Karpas-422 (cell line): Measurements from ENCODE around the gene NEUROG2. TPM values are rescaled to one million over a fixed set of nuclear protein-coding genes. Genes with fewer than 3 reads are reported as not detected.

Source experiments
- DNase-seq: peaks from one replicate; pipeline ENCODE4 v3.0.0-alpha.2; 2015
- H2AFZ ChIP-seq: fragments of 200-600 bp; sonication (generic); 2 replicates; pipeline ENCODE4 v1.6.1; 2014; ENCODE audit warnings: antibody characterized with exemption, low read length, mixed read lengths
- H3K27ac ChIP-seq: fragments of 200-600 bp; sonication (generic); 2 replicates; pipeline ENCODE4 v1.5.1; 2014; ENCODE audit warnings: mild to moderate bottlenecking, low read length, moderate library complexity
- H3K27me3 ChIP-seq: fragments of 200-600 bp; sonication (generic); 2 replicates; pipeline ENCODE4 v1.6.1; 2014; ENCODE audit warnings: low read length, mixed read lengths
- H3K36me3 ChIP-seq: fragments of 200-600 bp; sonication (generic); 2 replicates; pipeline ENCODE4 v1.6.1; 2014; ENCODE audit warnings: low read length, mixed read lengths; ENCODE audit not compliant: insufficient read depth
- H3K4me1 ChIP-seq: fragments of 200-600 bp; sonication (generic); 2 replicates; pipeline ENCODE4 v1.6.1; 2014; ENCODE audit warnings: mild to moderate bottlenecking, low read length, mixed read lengths
- H3K4me2 ChIP-seq: fragments of 200-600 bp; sonication (generic); 2 replicates; pipeline ENCODE4 v1.6.1; 2014; ENCODE audit warnings: low read length, low read depth, mild to moderate bottlenecking; ENCODE audit not compliant: poor library complexity, severe bottlenecking
- H3K4me3 ChIP-seq: fragments of 200-600 bp; sonication (generic); 2 replicates; pipeline ENCODE4 v1.5.1; 2014; ENCODE audit warnings: mild to moderate bottlenecking, antibody characterized with exemption, low read length, mixed read lengths
- H3K79me2 ChIP-seq: fragments of 200-600 bp; sonication (generic); 2 replicates; pipeline ENCODE4 v1.6.1; 2014; ENCODE audit warnings: mild to moderate bottlenecking, low read length, mixed read lengths
- H3K9ac ChIP-seq: fragments of 200-600 bp; sonication (generic); 2 replicates; pipeline ENCODE4 v1.6.0; 2014; ENCODE audit warnings: low read length
- H3K9me2 ChIP-seq: fragments of 200-600 bp; sonication (generic), shearing (Covaris generic); replicated peaks from 2 replicates; pipeline ENCODE4 v1.6.0; 2014; ENCODE audit warnings: mild to moderate bottlenecking, low read length, moderate library complexity; ENCODE audit not compliant: insufficient read depth
- H3K9me3 ChIP-seq: fragments of 300-700, 200-600 bp; sonication (generic); 2 replicates; pipeline ENCODE4 v1.6.1; 2014; ENCODE audit warnings: low read length, mixed read lengths
- H4K20me1 ChIP-seq: fragments of 200-600 bp; sonication (generic); 2 replicates; pipeline ENCODE4 v1.6.1; 2014; ENCODE audit warnings: mild to moderate bottlenecking, antibody characterized with exemption, low read length, low read depth; ENCODE audit not compliant: insufficient read depth
- total RNA-seq: library from RNA; depleted of rRNA; stranded (reverse); fragments of >200 nt; shearing (Covaris generic); gene quantifications from 2 replicates; pipeline ENCODE4 v1.2.3, GENCODE V29; 2014; ENCODE audit warnings: low replicate concordance

NEUROG2 gene
- total RNA-seq, 1 experiment from 2014 or later, result 5.1 TPM

GRCh38 chr4:112511803-112512118, 4.2 kb downstream of the NEUROG2 start:
- no peak overlapping the region for H3K27ac ChIP-seq
- H3K4me3 ChIP-seq, result no peak overlapping the region
- no peaks in the 10 kb centered on the region for H3K36me3 ChIP-seq
- no peaks in the 10 kb centered on the region for H3K9me2 ChIP-seq
- DNase-seq, result no peak
- H2AFZ ChIP-seq, result no peak overlapping the region
- no peaks in the 10 kb centered on the region for H4K20me1 ChIP-seq
- H3K9ac ChIP-seq, result no peak overlapping the region
- no peaks in the 10 kb centered on the region for H3K79me2 ChIP-seq
- H3K4me1 ChIP-seq, result peaks cover 39% of the 10 kb centered on the region
- H3K4me2 ChIP-seq, result no peak overlapping the region
- H3K27me3 ChIP-seq, result no peaks in the 10 kb centered on the region
- no peaks in the 10 kb centered on the region for H3K9me3 ChIP-seq

DNA sequence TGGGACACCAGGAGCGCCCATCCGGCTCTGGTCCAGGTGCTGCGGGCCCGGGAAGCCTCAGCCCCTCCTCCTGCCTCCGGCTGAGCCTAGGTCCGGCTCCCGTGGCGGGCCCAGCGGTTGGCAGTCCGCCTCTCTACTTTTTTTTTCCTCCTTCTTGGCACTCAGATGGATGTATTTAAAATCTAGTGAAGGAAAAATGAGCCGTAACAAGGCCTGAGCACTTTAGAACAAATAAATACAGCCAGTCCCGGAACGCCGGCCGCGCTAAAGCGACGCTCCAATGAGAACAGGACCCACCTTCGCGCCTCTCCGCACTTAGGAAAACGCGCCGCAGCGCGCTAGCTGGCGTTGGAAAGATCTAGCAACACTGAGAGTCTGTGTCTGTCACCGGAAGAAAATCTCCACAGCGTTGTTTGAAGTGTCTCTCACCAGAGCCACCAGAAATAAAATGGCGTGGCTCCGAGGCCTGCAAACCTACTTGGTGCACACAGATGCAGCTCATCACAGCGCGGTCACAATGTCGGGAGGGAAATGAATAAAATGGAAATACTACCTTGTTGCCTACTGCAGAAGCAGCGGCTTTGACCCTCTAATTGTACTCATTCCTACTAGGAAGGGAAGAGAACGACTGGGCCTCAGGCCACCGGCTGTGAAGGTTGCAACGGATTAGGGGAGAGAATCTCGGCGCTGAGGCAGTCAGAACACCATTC, 4.7 kb downstream of the NEUROG2 start:
- H3K27me3 ChIP-seq, result no peaks in the 10 kb centered on the region
- H3K36me3 ChIP-seq, result no peaks in the 10 kb centered on the region
- H3K79me2 ChIP-seq, result no peaks in the 10 kb centered on the region
- H3K4me2 ChIP-seq, result no peak overlapping the region
- DNase-seq, result no peak
- H2AFZ ChIP-seq, result no peak overlapping the region
- H3K4me1 ChIP-seq, result peaks cover 34% of the 10 kb centered on the region
- no peaks in the 10 kb centered on the region for H3K9me3 ChIP-seq
- no peaks in the 10 kb centered on the region for H3K9me2 ChIP-seq
- H4K20me1 ChIP-seq, result no peaks in the 10 kb centered on the region
- no peak overlapping the region for H3K9ac ChIP-seq
- H3K27ac ChIP-seq, result no peak overlapping the region
- no peak overlapping the region for H3K4me3 ChIP-seq

GRCh38 chr4:112510291-112511092, 5.5 kb downstream of the NEUROG2 start:
- Histone ChIP-seq H3K9me2 (no peaks in the 10 kb centered on the region), H3K9me3 (no peaks in the 10 kb centered on the region), H2AFZ (0 out of 2 replicates have a peak overlapping the region, but pooled peaks have one; percentile 12), H3K27me3 (no peaks in the 10 kb centered on the region), H3K79me2 (no peaks in the 10 kb centered on the region), H3K4me2 (peak overlapping the region; percentile 73), H3K27ac (no peak overlapping the region), H3K4me1 (peaks cover 27% of the 10 kb centered on the region), H4K20me1 (no peaks in the 10 kb centered on the region), H3K9ac (peak overlapping the region; percentile 4; the same call in 1 of the 2 replicates), H3K36me3 (no peaks in the 10 kb centered on the region), H3K4me3 (peak overlapping the region; percentile 53)
- DNase-seq, result no peak

- Histone ChIP-seq H4K20me1 (no peaks in the 10 kb centered on the region), H3K27me3 (no peaks in the 10 kb centered on the region), H3K79me2 (no peaks in the 10 kb centered on the region), H3K9me2 (no peaks in the 10 kb centered on the region), H3K4me1 (peaks cover 22% of the 10 kb centered on the region), H3K27ac (no peak overlapping the region), H2AFZ (no peak overlapping the region), H3K36me3 (no peaks in the 10 kb centered on the region), H3K4me2 (peak overlapping the region; percentile 73), H3K9ac (peak overlapping the region; percentile 43; the same call in 1 of the 2 replicates), H3K9me3 (no peaks in the 10 kb centered on the region), H3K4me3 (peak overlapping the region; percentile 53; the same call in 1 of the 2 replicates)
- peak; percentile 10 for DNase-seq
Measured at GRCh38 chr4:112509243-112510141, 6.5 kb downstream of the NEUROG2 start.

DNA sequence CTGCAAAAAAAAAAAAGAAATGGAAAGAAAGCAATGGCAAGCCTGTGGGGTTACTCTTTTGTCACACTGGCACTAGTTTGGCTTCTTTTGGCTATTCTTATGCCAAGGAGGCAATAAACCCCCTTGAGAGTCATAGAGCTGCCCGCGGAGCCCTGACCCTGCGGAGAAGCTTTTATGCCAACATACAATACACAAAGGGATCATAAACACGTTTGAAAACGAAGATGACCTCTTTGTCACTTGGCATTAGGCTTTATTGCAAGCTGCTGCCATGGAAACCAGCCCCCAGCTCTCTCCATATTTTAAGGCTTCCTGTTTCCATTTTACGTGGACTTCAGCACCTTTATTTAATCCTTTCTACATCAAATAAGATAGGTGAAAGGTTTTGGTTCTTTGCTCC, 7.6 kb downstream of the NEUROG2 start:
- Histone ChIP-seq H3K4me3 (no peak overlapping the region), H3K9ac (no peak overlapping the region), H3K36me3 (no peaks in the 10 kb centered on the region), H2AFZ (no peak overlapping the region), H3K9me3 (no peaks in the 10 kb centered on the region), H3K9me2 (no peaks in the 10 kb centered on the region), H3K79me2 (no peaks in the 10 kb centered on the region), H3K27ac (no peak overlapping the region), H3K4me2 (no peak overlapping the region), H3K4me1 (peaks cover 12% of the 10 kb centered on the region), H4K20me1 (no peaks in the 10 kb centered on the region), H3K27me3 (no peaks in the 10 kb centered on the region)
- DNase-seq, result no peak

DNA sequence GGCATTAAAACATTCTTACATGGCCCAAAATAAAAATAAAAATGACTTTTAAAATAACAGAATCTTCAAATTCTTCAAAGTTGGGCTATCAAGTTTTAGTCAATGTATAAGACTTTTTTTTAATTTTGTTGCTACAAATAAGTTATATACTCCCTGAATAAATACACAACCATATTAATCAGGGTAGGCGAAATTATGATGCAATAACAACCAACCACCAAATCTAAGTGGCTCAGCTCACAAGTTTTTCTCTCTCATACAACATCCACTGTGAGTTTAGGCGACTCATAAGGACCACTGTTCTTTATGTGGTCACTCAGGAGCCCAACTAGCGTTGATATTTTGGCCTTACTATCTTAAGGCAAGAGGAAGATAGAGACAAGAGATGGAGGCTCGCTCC, 11.2 kb downstream of the NEUROG2 start:
- Histone ChIP-seq H3K9ac (no peak overlapping the region), H3K9me2 (no peaks in the 10 kb centered on the region), H3K79me2 (no peaks in the 10 kb centered on the region), H3K4me2 (no peak overlapping the region), H3K9me3 (no peaks in the 10 kb centered on the region), H2AFZ (no peak overlapping the region), H3K4me1 (peaks cover 4% of the 10 kb centered on the region), H3K36me3 (no peaks in the 10 kb centered on the region), H3K4me3 (no peak overlapping the region), H4K20me1 (no peaks in the 10 kb centered on the region), H3K27ac (no peak overlapping the region), H3K27me3 (no peaks in the 10 kb centered on the region)
- peak; percentile 26 for DNase-seq

DNA sequence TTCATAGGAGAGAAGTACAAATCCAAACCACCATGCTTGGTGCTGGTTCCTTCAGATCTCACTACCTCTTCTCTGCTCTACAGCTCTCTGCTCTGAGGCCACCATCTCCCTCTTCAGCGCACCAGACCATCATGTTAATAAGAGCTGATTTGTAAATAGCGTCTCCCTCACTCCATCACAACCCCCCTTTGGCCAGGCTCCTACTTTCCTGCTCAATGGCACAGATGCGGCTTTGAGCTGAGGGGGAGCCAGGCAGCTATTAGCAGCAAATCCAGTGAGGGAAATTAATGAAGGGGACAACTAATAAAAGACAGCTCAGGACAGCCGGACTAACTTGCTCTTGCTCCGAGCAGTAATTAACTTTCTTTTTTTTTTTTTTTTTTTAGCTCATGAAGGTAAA, 13.1 kb downstream of the NEUROG2 start:
- H3K9ac ChIP-seq, result no peak overlapping the region
- no peaks in the 10 kb centered on the region for H3K9me3 ChIP-seq
- H2AFZ ChIP-seq, result no peak overlapping the region
- H3K4me1 ChIP-seq, result no peaks in the 10 kb centered on the region
- H3K9me2 ChIP-seq, result no peaks in the 10 kb centered on the region
- H3K4me3 ChIP-seq, result no peak overlapping the region
- no peaks in the 10 kb centered on the region for H3K79me2 ChIP-seq
- H4K20me1 ChIP-seq, result no peaks in the 10 kb centered on the region
- no peaks in the 10 kb centered on the region for H3K36me3 ChIP-seq
- no peaks in the 10 kb centered on the region for H3K27me3 ChIP-seq
- DNase-seq, result peak; percentile 31
- no peak overlapping the region for H3K27ac ChIP-seq
- H3K4me2 ChIP-seq, result no peak overlapping the region

DNA sequence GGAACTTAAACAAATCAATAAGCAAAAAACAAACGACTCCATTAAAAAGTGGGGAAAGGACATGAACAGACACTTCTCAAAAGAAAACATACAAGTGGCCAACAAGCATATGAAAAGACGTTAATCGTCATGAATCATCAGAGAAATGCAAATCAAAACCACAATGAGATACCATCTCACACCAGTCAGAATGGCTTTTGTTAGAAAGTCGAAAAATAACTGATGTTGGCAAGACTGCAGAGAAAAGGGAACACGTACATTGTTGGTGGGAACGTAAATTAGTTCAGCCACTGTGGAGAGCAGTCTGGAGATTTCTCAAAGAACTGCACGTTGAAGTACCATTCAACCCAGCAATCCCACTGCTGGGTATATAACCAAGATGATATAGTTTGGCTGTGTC, 23.7 kb downstream of the NEUROG2 start:
- Histone ChIP-seq H3K9me2 (no peaks in the 10 kb centered on the region), H3K79me2 (no peaks in the 10 kb centered on the region), H3K36me3 (no peaks in the 10 kb centered on the region), H3K27ac (no peak overlapping the region), H3K9me3 (no peaks in the 10 kb centered on the region), H2AFZ (no peak overlapping the region), H3K9ac (no peak overlapping the region), H4K20me1 (no peaks in the 10 kb centered on the region), H3K4me3 (no peak overlapping the region), H3K4me2 (no peak overlapping the region), H3K4me1 (peaks cover 4% of the 10 kb centered on the region; the same call in 1 of the 2 replicates), H3K27me3 (no peaks in the 10 kb centered on the region)
- no peak for DNase-seq
